ENCODE results near the gene ERO1B.

GRCh38 chr1:236322566-236323409 lies 41.0 kb upstream of the ERO1B start:
- TF ChIP-seq CTCF (conservative IDR thresholded peaks at IDR 0.05; ENCODE audit: low read length): no peak
- no peak for TF ChIP-seq EZH2phosphoT487 (IDR thresholded peaks at IDR 0.05; ENCODE audit: borderline replicate concordance)

Measured in Loucy (cell line).